GM12878 (cell line): ENCODE results near the gene GBX1. TPM values are rescaled to one million over a fixed set of nuclear protein-coding genes. Genes with fewer than 3 reads are reported as not detected.

Source experiments
- ATAC-seq: fragments of 200-7000 bp; cut with Tn5 transposase; 3 replicates; pipeline ENCODE4 v1.9.1; 2020; ENCODE audit warnings: mild to moderate bottlenecking, moderate library complexity
- BruUV-seq: library from RNA; stranded (reverse); fragments of 400-500 nt; replicated peaks from 2 replicates; lab custom pipeline; 2021; lab: Mats Ljungman, UMichigan
- CTCF ChIA-PET: fragments of 300-600 bp; sonication (Branson Sonifier 250); formaldehyde crosslinking; extraction: SDS; loops from one replicate; lab custom pipeline; 2021; ENCODE audit warnings: inconsistent platforms; lab: Yijun Ruan, JAX
- POLR2A ChIA-PET: fragments of 350-600 bp; formaldehyde crosslinking; extraction: SDS; loops from one replicate; lab custom pipeline; 2021; ENCODE audit warnings: inconsistent platforms; lab: Charles Lee
- RAD21 ChIA-PET: fragments of 300-600 bp; sonication (Branson Sonifier 250); formaldehyde crosslinking; loops from one replicate; lab custom pipeline; 2023; ENCODE audit warnings: antibody characterized with exemption; ENCODE audit not compliant: unreplicated experiment; lab: Charles Lee
- SMC1A ChIA-PET: fragments of 300-600 bp; sonication (Branson Sonifier 250); formaldehyde crosslinking; loops from one replicate; lab custom pipeline; 2023; ENCODE audit not compliant: unreplicated experiment, uncharacterized antibody; lab: Charles Lee
- DNase-seq: peaks from one replicate; pipeline ENCODE4 v3.0.0-alpha.2; 2011; ENCODE audit warnings: low read depth, low spot score
- FAIRE-seq: peaks from 3 replicates; lab custom pipeline; 2011; peaks lifted over from hg19 to GRCh38; lab: Jason Lieb, UNC
- H2AFZ ChIP-seq: 2 replicates; pipeline ENCODE4 v1.6.0; 2011; ENCODE audit warnings: low read depth, low read length, control low read depth; ENCODE audit not compliant: control insufficient read depth
- H3K27ac ChIP-seq: 2 replicates; pipeline ENCODE4 v1.5.1; 2011; ENCODE audit warnings: control low read depth; ENCODE audit not compliant: control insufficient read depth, insufficient read depth
- H3K27me3 ChIP-seq, 2 experiments: replicated peaks in 1 of 2; 2 replicates each; pipeline versions ENCODE4 v1.6.0 to v1.6.1; 2011; ENCODE audit warnings: low read length in 1 of 2; ENCODE audit not compliant: control insufficient read depth in 2 of 2, insufficient read depth in 2 of 2
- H3K36me3 ChIP-seq, 2 experiments: 2 replicates each; pipeline ENCODE4 v1.5.1; 2011; ENCODE audit warnings: low read length in 1 of 2; ENCODE audit not compliant: control insufficient read depth in 2 of 2, insufficient read depth in 2 of 2
- H3K4me1 ChIP-seq: 2 replicates; pipeline ENCODE4 v1.6.1; 2011; ENCODE audit warnings: mild to moderate bottlenecking, low read length, moderate library complexity, mixed read lengths; ENCODE audit not compliant: control insufficient read depth, insufficient read depth
- H3K4me2 ChIP-seq: 2 replicates; pipeline ENCODE4 v1.6.0; 2011; ENCODE audit warnings: control low read depth; ENCODE audit not compliant: control insufficient read depth, insufficient read depth
- H3K4me3 ChIP-seq: fragments of 200-600 bp; sonication (generic); 2 replicates; pipeline ENCODE4 v1.5.1; 2016
- H3K79me2 ChIP-seq: 2 replicates; pipeline ENCODE4 v1.6.0; 2011; ENCODE audit warnings: low read length; ENCODE audit not compliant: control insufficient read depth, insufficient read depth
- H3K9ac ChIP-seq: 2 replicates; pipeline ENCODE4 v1.8.0; 2011; ENCODE audit warnings: low read length, control low read depth, mixed read lengths; ENCODE audit not compliant: control insufficient read depth, insufficient read depth
- H3K9me3 ChIP-seq: replicated peaks from 3 replicates; pipeline ENCODE4 v1.5.1; 2011; ENCODE audit warnings: mild to moderate bottlenecking, low read length; ENCODE audit not compliant: control insufficient read depth, insufficient read depth
- H4K20me1 ChIP-seq: 2 replicates; pipeline ENCODE4 v1.6.0; 2011; ENCODE audit not compliant: control insufficient read depth, insufficient read depth
- CTCF ChIP-seq, 3 experiments: IDR thresholded peaks in 2 of 3; conservative IDR thresholded peaks in 1 of 3; 2 replicates each; pipeline ENCODE4 v1.5.1; 2011; ENCODE audit warnings: low read depth in 3 of 3, low read length in 3 of 3, mild to moderate bottlenecking in 3 of 3, control low read depth in 2 of 3, moderate library complexity in 2 of 3, inconsistent platforms in 1 of 3, mixed read lengths in 1 of 3; ENCODE audit not compliant: control insufficient read depth in 2 of 3, insufficient read depth in 1 of 3; ENCODE audit errors: extremely low read depth in 1 of 3
- HSF1 ChIP-seq: fragments of 150-350 bp; IDR thresholded peaks from 2 replicates; pipeline ENCODE4 v1.6.1; 2014; ENCODE audit warnings: mild to moderate bottlenecking, low read depth, low read length
- LARP7 ChIP-seq: fragments of 450-650 bp; IDR thresholded peaks from 2 replicates; pipeline ENCODE4 v1.6.1; 2017; ENCODE audit warnings: mild to moderate bottlenecking
- MXI1 ChIP-seq: fragments of 150-350 bp; IDR thresholded peaks from 2 replicates; pipeline ENCODE4 v1.6.1; 2011; ENCODE audit warnings: low read depth, mild to moderate bottlenecking, inconsistent platforms, low read length, improper control_type of control experiment
- PAX5 ChIP-seq: IDR thresholded peaks from 2 replicates; pipeline ENCODE4 v1.6.1; 2011; ENCODE audit warnings: low read depth, low read length, borderline replicate concordance
- PBX3 ChIP-seq: IDR thresholded peaks from 2 replicates; pipeline ENCODE4 v1.6.1; 2011; ENCODE audit warnings: mild to moderate bottlenecking, low read depth, low read length, moderate library complexity; ENCODE audit not compliant: insufficient replicate concordance
- RFX5 ChIP-seq: IDR thresholded peaks from 2 replicates; pipeline ENCODE4 v1.6.1; 2011; ENCODE audit warnings: low read depth, low read length, improper control_type of control experiment
- STAT3 ChIP-seq: IDR thresholded peaks from 2 replicates; pipeline ENCODE4 v1.6.1; 2011; ENCODE audit warnings: low read depth, low read length, improper control_type of control experiment
- ZNF217 ChIP-seq: fragments of 450-650 bp; IDR thresholded peaks from 2 replicates; pipeline ENCODE4 v1.6.1; 2017; ENCODE audit warnings: antibody characterized with exemption, mild to moderate bottlenecking
- ZNF592 ChIP-seq: fragments of 450-650 bp; IDR thresholded peaks from 2 replicates; pipeline ENCODE4 v1.6.1; 2017; ENCODE audit warnings: mild to moderate bottlenecking, moderate library complexity
- WGBS: methylation state at CpG from one replicate; pipeline ENCODE4 v1.1.6; 2016; ENCODE audit warnings: low lambda C conversion rate; ENCODE audit not compliant: insufficient replicate concordance, insufficient coverage; ENCODE audit errors: missing lambda C conversion rate; 5-methylcytosine and 5-hydroxymethylcytosine counted together
- in situ Hi-C: fragments of 300-500 bp; cut with MboI; formaldehyde crosslinking; loops from 9 replicates; pipeline ENCODE4 v1.14.3; 2018; ENCODE audit warnings: mixed read lengths
- intact Hi-C: fragments of 100-400 bp; cut with micrococcal nuclease; formaldehyde crosslinking; loops from one replicate; pipeline ENCODE4 v1.14.2; 2022; ENCODE audit not compliant: unreplicated experiment
- polyA plus RNA-seq, 11 experiments: library from polyadenylated mRNA; depleted of rRNA in 4 of 11; unstranded in 6 of 11; stranded (reverse) in 5 of 11; fragments of >200 nt; fragmentation: Nextera tagmentation in 4 of 11; fragmentation: Illumina TruSeq in 1 of 11; extraction: Ambion mirVana in 4 of 11; extraction: Trizol in 1 of 11; gene quantifications; 1 replicate in 1 of 11; 2 replicates in 10 of 11; pipeline versions ENCODE4 v1.2.1 to v1.2.3, GENCODE V29; 2011 to 2016; ENCODE audit warnings: inconsistent platforms in 2 of 11, missing spikeins in 2 of 11, low read depth in 1 of 11
- total RNA-seq, 4 experiments: library from RNA; depleted of rRNA in 3 of 4; stranded (reverse); fragments of >200 nt in 3 of 4; fragmentation: Illumina TruSeq in 1 of 4; extraction: Trizol in 1 of 4; gene quantifications; 2 replicates each; pipeline versions ENCODE4 v1.2.1 to v1.2.3, GENCODE V29; 2013 to 2021

GBX1 gene
- total and polyA plus RNA-seq, 10 of the 15 experiments (the other 5 are each of a cell fraction or from before 2014, with no cell fraction given): not detected

GRCh38 chr7:151179287-151179860, 11.9 kb upstream of the GBX1 start:
- H3K4me2 ChIP-seq: no peak overlapping the region
- no peaks in the 10 kb centered on the region for H3K36me3 ChIP-seq
- TF ChIP-seq ZNF217: no peak
- TF ChIP-seq MXI1: no peak
- TF ChIP-seq LARP7: no peak
- TF ChIP-seq PAX5: no peak
- no peak for TF ChIP-seq RFX5
- TF ChIP-seq PBX3: no peak
- no peak for TF ChIP-seq CTCF (IDR thresholded peaks at IDR 0.05 in 2 of 3, conservative IDR thresholded peaks at IDR 0.05 in 1 of 3; ENCODE audit: control insufficient read depth in 2 of 3, extremely low read depth in 1 of 3, insufficient read depth in 1 of 3, low read depth in 3 of 3, low read length in 3 of 3)
- TF ChIP-seq HSF1: no peak
- TF ChIP-seq STAT3: no peak
- TF ChIP-seq ZNF592: no peak
- no peak overlapping the region for H3K9ac ChIP-seq
- BruUV-seq: no TSS peak
- POLR2A ChIA-PET: no interaction called here
- CTCF ChIA-PET: interaction anchor here (1.7 kb wide), 1 partner anchor 13 kb away, joined by 5 read pairs; no protein-coding TSS in a partner anchor
- DNase-seq: no peak
- in situ Hi-C loops (no loop called here), intact Hi-C loops (no loop called here)
- 42% methylated on average over 8 of the region's 8 CpGs for WGBS
- no peaks in the 10 kb centered on the region for H4K20me1 ChIP-seq
- H3K27ac ChIP-seq: no peak overlapping the region
- H3K79me2 ChIP-seq: no peaks in the 10 kb centered on the region
- H3K27me3 ChIP-seq: peaks cover 0 to 4% of the 10 kb centered on the region in 2 experiments; a peak in 3 of 4 replicates
- SMC1A ChIA-PET: interaction anchor here (0.8 kb wide), 1 partner anchor 10 kb away, joined by 3 read pairs; no protein-coding TSS in a partner anchor
- no peak overlapping the region for H3K4me3 ChIP-seq
- RAD21 ChIA-PET: no interaction called here
- FAIRE-seq: no peak
- no peak overlapping the region for H2AFZ ChIP-seq
- no peaks in the 10 kb centered on the region for H3K4me1 ChIP-seq
- no peaks in the 10 kb centered on the region for H3K9me3 ChIP-seq
- no peak for ATAC-seq
